Natural killer cell (primary cell): ENCODE data around the gene KCNA3. TPM values are rescaled to one million over a fixed set of nuclear protein-coding genes. Genes with fewer than 3 reads are reported as not detected.

Experiments used
- ATAC-seq, 3 donors: fragments of 150-1000 bp in 2 of 3; fragments of 200-7000 bp in 1 of 3; cut with Tn5 transposase; 1 replicate in 1 of 3; 2 replicates in 2 of 3; pipeline ENCODE4 v1.10.0; 2021; ENCODE audit warnings: mild to moderate bottlenecking in 2 of 3, moderate library complexity in 2 of 3
- DNase-seq, 2 donors: peaks; one replicate each; pipeline versions ENCODE4 v3.0.0 to v3.0.0-alpha.2; 2013 to 2021; ENCODE audit warnings: mixed read lengths in 1 of 2
- H3K27ac ChIP-seq: one replicate; pipeline ENCODE4 v1.5.1; 2013; ENCODE audit warnings: mild to moderate bottlenecking, low read length
- H3K27me3 ChIP-seq: one replicate; pipeline ENCODE4 v1.6.1; 2013; ENCODE audit warnings: low read length; ENCODE audit not compliant: control insufficient read depth, insufficient read depth
- H3K36me3 ChIP-seq: one replicate; pipeline ENCODE4 v1.6.1; 2013; ENCODE audit warnings: low read length; ENCODE audit not compliant: control insufficient read depth, insufficient read depth
- H3K4me1 ChIP-seq: one replicate; pipeline ENCODE4 v1.6.1; 2013; ENCODE audit warnings: low read length; ENCODE audit not compliant: control insufficient read depth, insufficient read depth
- H3K4me3 ChIP-seq: one replicate; pipeline ENCODE4 v1.5.1; 2013; ENCODE audit warnings: low read length
- H3K9me3 ChIP-seq: one replicate; pipeline ENCODE4 v1.6.1; 2013; ENCODE audit warnings: low read length; ENCODE audit not compliant: control insufficient read depth, insufficient read depth
- H3K27ac Mint-ChIP-seq, 2 donors: one replicate each; pipeline ENCODE4 v1.8.0; 2022; ENCODE audit warnings: mild to moderate bottlenecking in 2 of 2, mixed read lengths in 2 of 2, moderate library complexity in 1 of 2
- H3K27me3 Mint-ChIP-seq, 2 donors: one replicate each; pipeline ENCODE4 v1.8.0; 2022; ENCODE audit warnings: low read depth in 2 of 2, mixed read lengths in 2 of 2
- H3K36me3 Mint-ChIP-seq: one replicate; pipeline ENCODE4 v1.8.0; 2022; ENCODE audit warnings: mixed read lengths
- H3K4me1 Mint-ChIP-seq, 2 donors: one replicate each; pipeline ENCODE4 v1.8.0; 2022; ENCODE audit warnings: mixed read lengths in 2 of 2
- H3K4me3 Mint-ChIP-seq: one replicate; pipeline ENCODE4 v1.8.0; 2022; ENCODE audit warnings: mild to moderate bottlenecking, moderate library complexity, mixed read lengths
- H3K9me3 Mint-ChIP-seq, 2 donors: one replicate each; pipeline ENCODE4 v1.8.0; 2022; ENCODE audit warnings: mixed read lengths in 2 of 2
- WGBS: methylation state at CpG from one replicate; pipeline ENCODE4 v1.1.7; 2013; ENCODE audit warnings: missing lambda C conversion rate; ENCODE audit not compliant: insufficient coverage; 5-methylcytosine and 5-hydroxymethylcytosine counted together
- intact Hi-C: fragments of 100-400 bp; cut with micrococcal nuclease; formaldehyde crosslinking; loops from one replicate; pipeline ENCODE4 v1.14.2; 2022
- total RNA-seq, 4 donors: library from RNA; stranded (reverse); fragments of 120-200 nt in 1 of 4; gene quantifications; one replicate each; pipeline versions ENCODE4 v1.2.3 to v1.2.4, GENCODE V29; 2013 to 2022
- TF ChIP-seq, protein P1 (sequence below): fragments of 200-600 bp; IDR thresholded peaks from one replicate; pipeline ENCODE4 v1.8.0; 2022; ENCODE audit warnings: antibody characterized with exemption

The KCNA3 gene
- total RNA-seq, 3 donors from 2014 or later (not counting 1 experiment from before 2014, with no cell fraction given): 19.7 to 36.2 (median 30.3) TPM

DNA sequence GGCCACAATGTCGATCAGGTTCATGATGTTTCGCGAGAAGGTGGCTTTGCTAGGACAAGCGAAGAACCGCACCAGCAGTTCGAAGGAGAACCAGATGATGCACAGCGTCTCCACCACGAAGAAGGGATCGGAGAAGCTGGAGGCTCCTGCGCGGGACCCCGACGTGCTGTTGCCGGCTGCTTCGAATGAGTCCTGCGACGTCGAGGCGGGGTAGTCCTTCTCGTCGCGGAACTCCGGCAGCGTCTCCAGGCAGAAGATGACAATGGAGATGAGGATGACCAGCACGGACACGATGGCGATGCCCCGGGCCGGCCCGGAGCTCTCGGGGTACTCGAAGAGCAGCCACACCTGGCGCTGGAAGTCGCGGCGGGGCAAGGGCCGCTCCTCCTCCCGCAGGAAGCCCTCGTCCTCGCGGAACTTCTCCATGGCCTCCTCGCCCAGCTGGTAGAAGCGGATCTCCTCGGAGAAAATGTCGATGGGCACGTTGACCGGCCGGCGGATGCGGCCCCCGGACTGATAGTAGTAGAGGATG, 869 bp downstream of the KCNA3 start:
- Histone ChIP-seq H3K36me3 (no peaks in the 10 kb centered on the region), H3K27me3 (no peaks in the 10 kb centered on the region), H3K27ac (peak overlapping the region; percentile 93), H3K4me3 (peak overlapping the region; percentile 68), H3K9me3 (no peaks in the 10 kb centered on the region), H3K4me1 (peaks cover 26% of the 10 kb centered on the region)
- DNase-seq: peak in 1 of 2 donors; percentile 62
- Mint-ChIP-seq H3K36me3 (no peaks in the 10 kb centered on the region), H3K27me3 (no peaks in the 10 kb centered on the region), H3K27ac (peak overlapping the region; percentile 88 to 98), H3K9me3 (no peaks in the 10 kb centered on the region), H3K4me3 (peak overlapping the region; percentile 98), H3K4me1 (peaks cover 42 to 46% of the 10 kb centered on the region in 2 donors)
- 30% methylated on average over 51 of the region's 51 CpGs for WGBS
- intact Hi-C loops: loop anchor here (2.0 to 10.0 kb wide), 3 partner anchors 42 to 541 kb away; no protein-coding TSS in a partner anchor
- TF ChIP-seq, protein P1, sequence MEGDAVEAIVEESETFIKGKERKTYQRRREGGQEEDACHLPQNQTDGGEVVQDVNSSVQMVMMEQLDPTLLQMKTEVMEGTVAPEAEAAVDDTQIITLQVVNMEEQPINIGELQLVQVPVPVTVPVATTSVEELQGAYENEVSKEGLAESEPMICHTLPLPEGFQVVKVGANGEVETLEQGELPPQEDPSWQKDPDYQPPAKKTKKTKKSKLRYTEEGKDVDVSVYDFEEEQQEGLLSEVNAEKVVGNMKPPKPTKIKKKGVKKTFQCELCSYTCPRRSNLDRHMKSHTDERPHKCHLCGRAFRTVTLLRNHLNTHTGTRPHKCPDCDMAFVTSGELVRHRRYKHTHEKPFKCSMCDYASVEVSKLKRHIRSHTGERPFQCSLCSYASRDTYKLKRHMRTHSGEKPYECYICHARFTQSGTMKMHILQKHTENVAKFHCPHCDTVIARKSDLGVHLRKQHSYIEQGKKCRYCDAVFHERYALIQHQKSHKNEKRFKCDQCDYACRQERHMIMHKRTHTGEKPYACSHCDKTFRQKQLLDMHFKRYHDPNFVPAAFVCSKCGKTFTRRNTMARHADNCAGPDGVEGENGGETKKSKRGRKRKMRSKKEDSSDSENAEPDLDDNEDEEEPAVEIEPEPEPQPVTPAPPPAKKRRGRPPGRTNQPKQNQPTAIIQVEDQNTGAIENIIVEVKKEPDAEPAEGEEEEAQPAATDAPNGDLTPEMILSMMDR: no peak
- no peak for ATAC-seq

DNA sequence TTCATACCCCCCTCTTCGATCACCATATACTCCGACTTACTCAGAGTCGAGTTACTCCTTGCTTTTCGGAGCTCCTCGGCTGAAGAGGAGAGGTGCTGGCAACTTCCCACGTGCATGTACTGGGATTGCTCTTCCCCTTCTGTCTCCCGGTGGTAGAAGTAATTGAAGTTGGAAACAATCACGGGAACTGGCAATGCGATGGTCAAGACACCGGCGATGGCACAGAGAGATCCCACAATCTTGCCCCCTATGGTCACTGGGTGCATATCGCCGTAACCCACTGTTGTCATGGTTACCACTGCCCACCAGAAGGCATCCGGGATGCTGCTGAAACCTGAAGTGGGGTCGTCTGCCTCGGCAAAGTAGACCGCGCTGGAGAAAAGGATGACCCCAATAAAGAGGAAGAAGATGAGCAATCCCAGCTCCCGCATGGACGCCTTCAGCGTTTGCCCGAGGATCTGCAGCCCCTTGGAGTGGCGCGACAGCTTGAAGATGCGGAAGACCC, 1.5 kb downstream of the KCNA3 start:
- intact Hi-C loops: loop anchor here (2.0 to 10.0 kb wide), 3 partner anchors 41 to 542 kb away; no protein-coding TSS in a partner anchor
- H3K4me3 ChIP-seq: peak overlapping the region; percentile 68
- H3K9me3 Mint-ChIP-seq: no peaks in the 10 kb centered on the region
- H3K9me3 ChIP-seq: no peaks in the 10 kb centered on the region
- H3K27me3 Mint-ChIP-seq: no peaks in the 10 kb centered on the region
- WGBS: 54% methylated on average over 24 of the region's 25 CpGs
- H3K27ac Mint-ChIP-seq: peak overlapping the region; percentile 88 to 98
- TF ChIP-seq, protein P1: no peak
- H3K27me3 ChIP-seq: no peaks in the 10 kb centered on the region
- H3K4me1 ChIP-seq: peaks cover 26% of the 10 kb centered on the region
- peak overlapping the region; percentile 98 for H3K4me3 Mint-ChIP-seq
- peak in 1 of 2 donors; percentile 62 for DNase-seq
- peaks cover 48 to 52% of the 10 kb centered on the region in 2 donors for H3K4me1 Mint-ChIP-seq
- H3K36me3 ChIP-seq: no peaks in the 10 kb centered on the region
- no peak for ATAC-seq
- H3K36me3 Mint-ChIP-seq: no peaks in the 10 kb centered on the region
- peak overlapping the region; percentile 93 for H3K27ac ChIP-seq

DNA sequence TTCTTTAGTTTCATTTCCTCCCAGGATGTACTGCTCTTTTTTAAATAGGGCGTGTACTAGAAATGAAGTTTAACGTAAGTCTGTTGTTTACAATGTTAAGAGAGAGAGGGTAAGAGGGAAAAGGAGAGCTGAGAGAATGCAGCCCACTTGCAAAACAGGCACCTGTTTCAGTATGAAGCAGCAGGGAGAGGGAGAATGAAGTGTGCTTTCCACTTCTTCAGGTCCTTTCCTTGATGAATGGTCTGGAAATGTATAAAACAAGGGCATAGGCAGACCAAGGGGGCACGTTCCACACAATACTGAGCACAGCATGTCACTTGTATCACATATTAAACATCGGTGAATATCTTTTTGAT, 2.0 kb downstream of the KCNA3 start:
- H3K27me3 ChIP-seq: no peaks in the 10 kb centered on the region
- DNase-seq: peak in 1 of 2 donors; percentile 80
- intact Hi-C loops: loop anchor here (1.0 to 10.0 kb wide), 4 partner anchors 25 to 542 kb away; no protein-coding TSS in a partner anchor
- WGBS: 0% methylated on average over 3 of the region's 4 CpGs
- H3K9me3 ChIP-seq: no peaks in the 10 kb centered on the region
- Mint-ChIP-seq H3K4me3 (peak overlapping the region; percentile 98), H3K36me3 (no peaks in the 10 kb centered on the region), H3K27me3 (no peaks in the 10 kb centered on the region), H3K27ac (peak overlapping the region; percentile 88 to 98), H3K4me1 (peaks cover 48 to 56% of the 10 kb centered on the region in 2 donors), H3K9me3 (no peaks in the 10 kb centered on the region)
- H3K36me3 ChIP-seq: peaks cover 4% of the 10 kb centered on the region
- peak; percentile 30 to 63 (median 38) for ATAC-seq
- peak overlapping the region; percentile 93 for H3K27ac ChIP-seq
- TF ChIP-seq, protein P1: no peak
- H3K4me1 ChIP-seq: peaks cover 26% of the 10 kb centered on the region
- H3K4me3 ChIP-seq: peak overlapping the region; percentile 68
